Rectal smooth muscle tissue (tissue), 1 donor: ENCODE measurements around the gene BRPF3.

Source experiments
- H3K27ac ChIP-seq: one replicate; pipeline ENCODE4 v1.7.0; 2013; ENCODE audit warnings: low read depth, low read length, inconsistent platforms
- H3K27me3 ChIP-seq: one replicate; pipeline ENCODE4 v1.7.0; 2013; ENCODE audit warnings: low read length; ENCODE audit not compliant: control insufficient read depth, insufficient read depth
- H3K36me3 ChIP-seq: one replicate; pipeline ENCODE4 v1.7.0; 2013; ENCODE audit warnings: low read length; ENCODE audit not compliant: control insufficient read depth, insufficient read depth
- H3K4me1 ChIP-seq: one replicate; pipeline ENCODE4 v1.7.0; 2013; ENCODE audit warnings: low read length; ENCODE audit not compliant: control insufficient read depth, insufficient read depth
- H3K4me3 ChIP-seq: one replicate; pipeline ENCODE4 v1.7.0; 2013; ENCODE audit warnings: low read length
- H3K9ac ChIP-seq: one replicate; pipeline ENCODE4 v1.7.0; 2013; ENCODE audit warnings: low read length

The BRPF3 gene

GRCh38 chr6:36223706-36224105, 27.2 kb downstream of the BRPF3 start:
- Histone ChIP-seq H3K27ac (no peak overlapping the region), H3K4me3 (no peak overlapping the region), H3K36me3 (peaks cover 21% of the 10 kb centered on the region), H3K9ac (no peak overlapping the region), H3K27me3 (no peaks in the 10 kb centered on the region), H3K4me1 (no peaks in the 10 kb centered on the region)

- H3K4me1 ChIP-seq: no peaks in the 10 kb centered on the region
- H3K4me3 ChIP-seq: no peak overlapping the region
- H3K27ac ChIP-seq: no peak overlapping the region
- H3K36me3 ChIP-seq: peaks cover 25% of the 10 kb centered on the region
- no peaks in the 10 kb centered on the region for H3K27me3 ChIP-seq
- no peak overlapping the region for H3K9ac ChIP-seq
Observed at GRCh38 chr6:36224918-36225461, 28.4 kb downstream of the BRPF3 start.

GRCh38 chr6:36226438-36227047, 30.0 kb downstream of the BRPF3 start:
- Histone ChIP-seq H3K9ac (no peak overlapping the region), H3K36me3 (peaks cover 29% of the 10 kb centered on the region), H3K4me1 (no peaks in the 10 kb centered on the region), H3K4me3 (no peak overlapping the region), H3K27me3 (no peaks in the 10 kb centered on the region), H3K27ac (no peak overlapping the region)

- no peak overlapping the region for H3K27ac ChIP-seq
- no peak overlapping the region for H3K9ac ChIP-seq
- no peaks in the 10 kb centered on the region for H3K4me1 ChIP-seq
- H3K36me3 ChIP-seq: peaks cover 29% of the 10 kb centered on the region
- no peak overlapping the region for H3K4me3 ChIP-seq
- H3K27me3 ChIP-seq: no peaks in the 10 kb centered on the region
Observed at GRCh38 chr6:36227379-36228228, 31.1 kb downstream of the BRPF3 start.

GRCh38 chr6:36229223-36229622, 32.7 kb downstream of the BRPF3 start:
- H3K36me3 ChIP-seq: peaks cover 32% of the 10 kb centered on the region
- H3K4me3 ChIP-seq: no peak overlapping the region
- H3K4me1 ChIP-seq: no peaks in the 10 kb centered on the region
- no peak overlapping the region for H3K27ac ChIP-seq
- no peak overlapping the region for H3K9ac ChIP-seq
- no peaks in the 10 kb centered on the region for H3K27me3 ChIP-seq

- Histone ChIP-seq H3K27ac (no peak overlapping the region), H3K4me3 (no peak overlapping the region), H3K4me1 (no peaks in the 10 kb centered on the region), H3K27me3 (no peaks in the 10 kb centered on the region), H3K36me3 (peaks cover 24% of the 10 kb centered on the region), H3K9ac (no peak overlapping the region)
Observed at GRCh38 chr6:36230371-36230770, 33.8 kb downstream of the BRPF3 start.

GRCh38 chr6:36232172-36232571, 35.6 kb downstream of the BRPF3 start:
- no peak overlapping the region for H3K27ac ChIP-seq
- H3K4me1 ChIP-seq: no peaks in the 10 kb centered on the region
- H3K27me3 ChIP-seq: no peaks in the 10 kb centered on the region
- no peak overlapping the region for H3K4me3 ChIP-seq
- H3K9ac ChIP-seq: no peak overlapping the region
- peaks cover 24% of the 10 kb centered on the region for H3K36me3 ChIP-seq

- H3K36me3 ChIP-seq: peaks cover 8% of the 10 kb centered on the region
- H3K27me3 ChIP-seq: no peaks in the 10 kb centered on the region
- no peak overlapping the region for H3K27ac ChIP-seq
- no peak overlapping the region for H3K4me3 ChIP-seq
- no peaks in the 10 kb centered on the region for H3K4me1 ChIP-seq
- no peak overlapping the region for H3K9ac ChIP-seq
Observed at GRCh38 chr6:36235309-36235708, 38.8 kb downstream of the BRPF3 start.

GRCh38 chr6:36235862-36236261, 39.3 kb downstream of the BRPF3 start:
- Histone ChIP-seq H3K36me3 (peaks cover 7% of the 10 kb centered on the region), H3K4me1 (no peaks in the 10 kb centered on the region), H3K27ac (no peak overlapping the region), H3K4me3 (no peak overlapping the region), H3K9ac (no peak overlapping the region), H3K27me3 (no peaks in the 10 kb centered on the region)

- Histone ChIP-seq H3K4me3 (no peak overlapping the region), H3K27me3 (no peaks in the 10 kb centered on the region), H3K36me3 (no peaks in the 10 kb centered on the region), H3K9ac (no peak overlapping the region), H3K4me1 (no peaks in the 10 kb centered on the region), H3K27ac (no peak overlapping the region)
Observed at GRCh38 chr6:36239774-36240173, 43.2 kb downstream of the BRPF3 start.

- no peaks in the 10 kb centered on the region for H3K4me1 ChIP-seq
- no peak overlapping the region for H3K27ac ChIP-seq
- no peak overlapping the region for H3K4me3 ChIP-seq
- no peak overlapping the region for H3K9ac ChIP-seq
- no peaks in the 10 kb centered on the region for H3K36me3 ChIP-seq
- no peaks in the 10 kb centered on the region for H3K27me3 ChIP-seq
Observed at GRCh38 chr6:36241728-36242127, 45.2 kb downstream of the BRPF3 start.

GRCh38 chr6:36242161-36242560, 45.6 kb downstream of the BRPF3 start:
- Histone ChIP-seq H3K27ac (no peak overlapping the region), H3K9ac (no peak overlapping the region), H3K4me1 (no peaks in the 10 kb centered on the region), H3K27me3 (no peaks in the 10 kb centered on the region), H3K4me3 (no peak overlapping the region), H3K36me3 (no peaks in the 10 kb centered on the region)
